Heart left ventricle (tissue), 16 donors: ENCODE measurements around the gene SMIM5. TPM values are rescaled to one million over a fixed set of nuclear protein-coding genes. Genes with fewer than 3 reads are reported as not detected.

Experiments used
- ATAC-seq, 4 donors: fragments of 200-7000 bp; cut with Tn5 transposase; one replicate each; pipeline ENCODE4 v1.9.1; 2020 to 2022; ENCODE audit warnings: moderate library complexity in 4 of 4, mild to moderate bottlenecking in 3 of 4, moderate number of reproducible peaks in 1 of 4
- DNase-seq, 5 donors: peaks; one replicate each; pipeline ENCODE4 v3.0.0-alpha.2; 2020
- H3K27ac ChIP-seq, 12 donors: fragments of 200-600 bp; sonication (generic) in 4 of 12; one replicate each; pipeline versions ENCODE4 v1.5.0 to v1.8.0; 2016 to 2022; ENCODE audit warnings: mild to moderate bottlenecking in 2 of 12
- H3K27me3 ChIP-seq, 9 donors: fragments of 200-600 bp; sonication (generic) in 2 of 9; one replicate each; pipeline versions ENCODE4 v1.5.1 to v1.8.0; 2016 to 2022; ENCODE audit warnings: mild to moderate bottlenecking in 3 of 9
- H3K36me3 ChIP-seq, 9 donors: fragments of 200-600 bp; sonication (generic) in 2 of 9; one replicate each; pipeline versions ENCODE4 v1.5.0 to v1.8.0; 2018 to 2022; ENCODE audit warnings: mild to moderate bottlenecking in 2 of 9
- H3K4me1 ChIP-seq, 12 donors: fragments of 200-600 bp; sonication (generic) in 4 of 12; one replicate each; pipeline versions ENCODE4 v1.5.0 to v1.8.0; 2016 to 2022; ENCODE audit warnings: mild to moderate bottlenecking in 3 of 12
- H3K4me3 ChIP-seq, 12 donors: fragments of 200-600 bp; sonication (generic) in 4 of 12; one replicate each; pipeline versions ENCODE4 v1.5.0 to v1.8.0; 2017 to 2022; ENCODE audit warnings: mild to moderate bottlenecking in 9 of 12, moderate library complexity in 4 of 12
- H3K9me3 ChIP-seq, 12 donors: fragments of 200-600 bp; sonication (generic) in 4 of 12; one replicate each; pipeline versions ENCODE4 v1.5.0 to v1.8.0; 2016 to 2022; ENCODE audit warnings: mild to moderate bottlenecking in 1 of 12
- CTCF ChIP-seq, 12 donors: fragments of 200-600 bp; sonication (generic) in 4 of 12; IDR thresholded peaks; one replicate each; pipeline versions ENCODE4 v1.5.0 to v1.8.0; 2018 to 2022; ENCODE audit warnings: antibody characterized with exemption in 12 of 12, mild to moderate bottlenecking in 5 of 12
- POLR2A ChIP-seq, 2 donors: fragments of 450-650 bp; IDR thresholded peaks; one replicate each; pipeline ENCODE4 v1.6.1; 2017; ENCODE audit warnings: antibody characterized with exemption in 2 of 2, mild to moderate bottlenecking in 2 of 2, moderate library complexity in 2 of 2
- WGBS, 4 donors: extraction: QIAGEN DNeasy Blood & Tissue Kit in 2 of 4; methylation state at CpG; one replicate each; pipeline versions ENCODE4 v1.1.5 to v1.1.7; 2013 to 2018; 5-methylcytosine and 5-hydroxymethylcytosine counted together
- intact Hi-C, 10 donors: fragments of 100-400 bp; cut with DNase I; formaldehyde crosslinking; loops; one replicate each; pipeline versions ENCODE4 v1.11.1 to v1.14.2; 2022
- polyA plus RNA-seq, 2 donors: library from polyadenylated mRNA; stranded (reverse); fragments of 200-250 nt; gene quantifications; one replicate each; pipeline ENCODE4 v1.2.3, GENCODE V29; 2013
- total RNA-seq, 9 donors: library from RNA; depleted of rRNA in 2 of 9; stranded (reverse); fragments of >200 nt in 2 of 9; fragmentation: NEBNext Ultra II Directional in 3 of 9; extraction: Animal tissue kit (Norgen Biotek cat#: 25700) in 3 of 9; gene quantifications; one replicate each; pipeline versions ENCODE4 v1.1.0 to v1.2.4, GENCODE V29; 2016 to 2023
- donor health status: ischemic (EF 13 %, LVEDD 7.1; RV severe dilation, severe dysfunction).
- donor health status: healthy with polysubstance abuse.
- donor health status: DM: no; HTN: yes; CAD: no.
- donor health status: DM: no; HTN: no; CAD: no.
- donor health status: ischemic (EF 25% LVEDD 6.9; RV normal size, moderate dysfunction).
- donor health status: ischemic (EF 25% LVEDD 5.7; RV mildly dilated, moderate dysfunction).
- donor health status: healthy.
- donor health status: DM: yes; HTN: yes; CAD: no.
- donor health status: ischemic (EF 35%, LVEDD 5.7; RV mildly dilated, moderate dysfunction).
- donor health status: nonischemic (EF 11% LVEDD 7.7; RV severe dilation, severe dysfunction).
- donor health status: DM: yes; HTN: yes; CAD: no.
- donor health status: PGD.
- donor health status: ischemic (EF 29% LVEDD 5.4; RV normal size, mild dysfunction).
- donor health status: nonischemic (EF 23%, LVEDD 6.1; RV moderate dilation, normal function).

Gene SMIM5
- total and polyA plus RNA-seq, 11 donors = 1.8 to 18.2 (median 6.8) TPM

- 77 to 85% (median 83%) methylated on average over 5 of the region's 5 CpGs for WGBS, 4 donors
- no peak overlapping the region for H3K27ac ChIP-seq
- no peak for TF ChIP-seq CTCF (IDR thresholded peaks at IDR 0.05)
- TF ChIP-seq POLR2A (IDR thresholded peaks at IDR 0.05) = no peak
- H3K4me1 ChIP-seq = no peaks in the 10 kb centered on the region
- no peaks in the 10 kb centered on the region for H3K9me3 ChIP-seq
- intact Hi-C loops = no loop called here
- DNase-seq (no peak), ATAC-seq (no peak)
- H3K36me3 ChIP-seq = peaks cover 0 to 87% (median 81%) of the 10 kb centered on the region in 9 donors
- no peaks in the 10 kb centered on the region for H3K27me3 ChIP-seq
- H3K4me3 ChIP-seq = no peak overlapping the region
These were observed 25.0 kb downstream of the SMIM5 start for GRCh38 chr17:75658237-75658636.

GRCh38 chr17:75661531-75661930, 28.3 kb downstream of the SMIM5 start:
- WGBS, 4 donors = 84 to 95% (median 93%) methylated on average over 4 of the region's 4 CpGs
- no peak for TF ChIP-seq CTCF (IDR thresholded peaks at IDR 0.05)
- no peak for TF ChIP-seq POLR2A (IDR thresholded peaks at IDR 0.05)

GRCh38 chr17:75662511-75662910, 29.3 kb downstream of the SMIM5 start:
- WGBS, 4 donors = 92 to 96% (median 95%) methylated on average over 9 of the region's 9 CpGs
- DNase-seq (no peak), ATAC-seq (no peak)
- Histone ChIP-seq H3K9me3 (no peaks in the 10 kb centered on the region), H3K27me3 (no peaks in the 10 kb centered on the region), H3K4me1 (peaks cover 0 to 13% (median 9%) of the 10 kb centered on the region in 12 donors), H3K36me3 (peaks cover 0 to 62% (median 59%) of the 10 kb centered on the region in 9 donors), H3K27ac (no peak overlapping the region), H3K4me3 (no peak overlapping the region)
- TF ChIP-seq CTCF (IDR thresholded peaks at IDR 0.05) (no peak), POLR2A (IDR thresholded peaks at IDR 0.05) (no peak)
- intact Hi-C loops = no loop called here

More at GRCh38 chr17:75661531-75661930, 28.3 kb downstream of the SMIM5 start:
- intact Hi-C loops = no loop called here
- H3K27me3 ChIP-seq = no peaks in the 10 kb centered on the region
- ATAC-seq (no peak), DNase-seq (no peak)
- peaks cover 0 to 11% (median 9%) of the 10 kb centered on the region in 12 donors for H3K4me1 ChIP-seq
- no peak overlapping the region for H3K27ac ChIP-seq
- H3K4me3 ChIP-seq = no peak overlapping the region
- H3K36me3 ChIP-seq = peaks cover 0 to 70% (median 67%) of the 10 kb centered on the region in 9 donors
- no peaks in the 10 kb centered on the region for H3K9me3 ChIP-seq

GRCh38 chr17:75664099-75664549, 30.9 kb downstream of the SMIM5 start:
- Histone ChIP-seq H3K27ac (no peak overlapping the region), H3K9me3 (no peaks in the 10 kb centered on the region), H3K4me1 (peaks cover 0 to 25% (median 20%) of the 10 kb centered on the region in 12 donors), H3K27me3 (no peaks in the 10 kb centered on the region), H3K4me3 (no peak overlapping the region), H3K36me3 (peaks cover 0 to 64% (median 50%) of the 10 kb centered on the region in 9 donors)
- intact Hi-C loops = no loop called here
- WGBS, 4 donors = 77 to 90% (median 85%) methylated on average over 3 of the region's 3 CpGs
- DNase-seq (no peak), ATAC-seq (no peak)
- TF ChIP-seq CTCF (IDR thresholded peaks at IDR 0.05) (no peak), POLR2A (IDR thresholded peaks at IDR 0.05) (no peak)
